ENCODE data around the gene MYL7. TPM values are rescaled to one million over a fixed set of nuclear protein-coding genes. Genes with fewer than 3 reads are reported as not detected.

The MYL7 gene
- total and polyA plus RNA-seq, 2 donors (not counting 1 experiment from before 2014, with no cell fraction given) = not detected

GRCh38 chr7:44106311-44107065, 34.6 kb downstream of the MYL7 start:
- peak overlapping the region in 1 of 4 experiments; percentile 87 for H3K4me3 ChIP-seq (replicated peaks in 1 of 4; ENCODE audit: control extremely low read depth in 1 of 4, insufficient read depth in 1 of 4, low read depth in 3 of 4, low read length in 4 of 4)
- no peaks in the 10 kb centered on the region for H3K9me3 ChIP-seq (ENCODE audit: control insufficient read depth, insufficient read depth, low read depth, low read length)
- H3K9ac ChIP-seq (ENCODE audit: insufficient read depth, low read length) = no peak overlapping the region
- no peaks in the 10 kb centered on the region for H3K79me2 ChIP-seq (ENCODE audit: control insufficient read depth, insufficient read depth, low read length)
- DNase-seq (ENCODE audit: low read depth in 2 of 2) = no peak
- no peak overlapping the region for H3K27ac ChIP-seq (ENCODE audit: insufficient read depth, low read length)
- H4K20me1 ChIP-seq (ENCODE audit: control insufficient read depth, extremely low read depth, insufficient read depth, low read length) = no peaks in the 10 kb centered on the region
- H3K4me1 ChIP-seq (ENCODE audit: control insufficient read depth, extremely low read depth, insufficient read depth, low read length) = peaks cover 21% of the 10 kb centered on the region
- H3K36me3 ChIP-seq (ENCODE audit: control insufficient read depth, insufficient read depth, low read length) = peaks cover 16% of the 10 kb centered on the region
- H2AFZ ChIP-seq (ENCODE audit: low read length) = no peak overlapping the region
- H3K4me2 ChIP-seq (ENCODE audit: extremely low read depth, insufficient read depth, low read length) = no peak overlapping the region
- TF ChIP-seq CTCF (conservative IDR thresholded peaks at IDR 0.05 in 1 of 2, IDR thresholded peaks at IDR 0.05 in 1 of 2; ENCODE audit: low read depth in 1 of 2, low read length in 2 of 2) = no peak
- TF ChIP-seq EZH2 (IDR thresholded peaks at IDR 0.05; ENCODE audit: low read length, missing control alignments) = no peak
- H3K27me3 ChIP-seq (ENCODE audit: control insufficient read depth, insufficient read depth, low read length) = no peaks in the 10 kb centered on the region

- peaks cover 16% of the 10 kb centered on the region for H3K36me3 ChIP-seq (ENCODE audit: control insufficient read depth, insufficient read depth, low read length)
- H3K79me2 ChIP-seq (ENCODE audit: control insufficient read depth, insufficient read depth, low read length) = no peaks in the 10 kb centered on the region
- no peaks in the 10 kb centered on the region for H3K9me3 ChIP-seq (ENCODE audit: control insufficient read depth, insufficient read depth, low read depth, low read length)
- H4K20me1 ChIP-seq (ENCODE audit: control insufficient read depth, extremely low read depth, insufficient read depth, low read length) = no peaks in the 10 kb centered on the region
- DNase-seq (ENCODE audit: low read depth in 2 of 2) = no peak
- H3K27me3 ChIP-seq (ENCODE audit: control insufficient read depth, insufficient read depth, low read length) = no peaks in the 10 kb centered on the region
- no peak overlapping the region for H2AFZ ChIP-seq (ENCODE audit: low read length)
- TF ChIP-seq CTCF (conservative IDR thresholded peaks at IDR 0.05 in 1 of 2, IDR thresholded peaks at IDR 0.05 in 1 of 2; ENCODE audit: low read depth in 1 of 2, low read length in 2 of 2) (no peak), EZH2 (IDR thresholded peaks at IDR 0.05; ENCODE audit: low read length, missing control alignments) (no peak)
- peak overlapping the region; percentile 23 for H3K9ac ChIP-seq (ENCODE audit: insufficient read depth, low read length)
- H3K4me3 ChIP-seq (replicated peaks in 1 of 4; ENCODE audit: control extremely low read depth in 1 of 4, insufficient read depth in 1 of 4, low read depth in 3 of 4, low read length in 4 of 4) = peak overlapping the region; percentile 13 to 87 (median 45)
- H3K4me2 ChIP-seq (ENCODE audit: extremely low read depth, insufficient read depth, low read length) = peak overlapping the region; percentile 75
- H3K4me1 ChIP-seq (ENCODE audit: control insufficient read depth, extremely low read depth, insufficient read depth, low read length) = peaks cover 24% of the 10 kb centered on the region
- peak overlapping the region; percentile 1 for H3K27ac ChIP-seq (ENCODE audit: insufficient read depth, low read length)
These were observed 35.3 kb downstream of the MYL7 start for GRCh38 chr7:44105832-44106231.

- H4K20me1 ChIP-seq (ENCODE audit: control insufficient read depth, extremely low read depth, insufficient read depth, low read length) = no peaks in the 10 kb centered on the region
- no peaks in the 10 kb centered on the region for H3K79me2 ChIP-seq (ENCODE audit: control insufficient read depth, insufficient read depth, low read length)
- no peaks in the 10 kb centered on the region for H3K27me3 ChIP-seq (ENCODE audit: control insufficient read depth, insufficient read depth, low read length)
- H3K4me2 ChIP-seq (ENCODE audit: extremely low read depth, insufficient read depth, low read length) = peak overlapping the region; percentile 81
- peaks cover 13% of the 10 kb centered on the region for H3K36me3 ChIP-seq (ENCODE audit: control insufficient read depth, insufficient read depth, low read length)
- peak overlapping the region; percentile 35 to 87 (median 54) for H3K4me3 ChIP-seq (replicated peaks in 1 of 4; ENCODE audit: control extremely low read depth in 1 of 4, insufficient read depth in 1 of 4, low read depth in 3 of 4, low read length in 4 of 4)
- H3K27ac ChIP-seq (ENCODE audit: insufficient read depth, low read length) = peak overlapping the region; percentile 63
- H2AFZ ChIP-seq (ENCODE audit: low read length) = no peak overlapping the region
- TF ChIP-seq CTCF (conservative IDR thresholded peaks at IDR 0.05 in 1 of 2, IDR thresholded peaks at IDR 0.05 in 1 of 2; ENCODE audit: low read depth in 1 of 2, low read length in 2 of 2) = no peak
- TF ChIP-seq EZH2 (IDR thresholded peaks at IDR 0.05; ENCODE audit: low read length, missing control alignments) = no peak
- DNase-seq (ENCODE audit: low read depth in 2 of 2) = peak; percentile 64
- H3K9me3 ChIP-seq (ENCODE audit: control insufficient read depth, insufficient read depth, low read depth, low read length) = no peaks in the 10 kb centered on the region
- H3K9ac ChIP-seq (ENCODE audit: insufficient read depth, low read length) = peak overlapping the region; percentile 68
- peaks cover 27% of the 10 kb centered on the region for H3K4me1 ChIP-seq (ENCODE audit: control insufficient read depth, extremely low read depth, insufficient read depth, low read length)
These were observed 36.0 kb downstream of the MYL7 start for GRCh38 chr7:44104860-44105771.

All from fibroblast of lung (primary cell).